ENCODE measurements around the gene HIPK4.
"Not testable (repeated sequence)": the region's sequence is repeated elsewhere in the genome, so short reads cannot be mapped to it uniquely, and the experiment has no call there.

Gene HIPK4

GRCh38 chr19:40416918-40417642, 27.1 kb upstream of the HIPK4 start:
- peak; percentile 47 for DNase-seq

GRCh38 chr19:40415768-40416167, 25.8 kb upstream of the HIPK4 start:
- DNase-seq = no peak

- DNase-seq = no peak
These were observed 24.9 kb upstream of the HIPK4 start for GRCh38 chr19:40414542-40415535.

GRCh38 chr19:40413291-40413845, 23.4 kb upstream of the HIPK4 start, which contains the start of gene PRX:
Gene PRX, minus strand, starts transcription at chr19:40413378. Its CDS starts 5,446 bp downstream, at chr19:40407932.
- DNase-seq = no peak

- DNase-seq = no peak
These were observed 22.9 kb upstream of the HIPK4 start for GRCh38 chr19:40412866-40413265.

GRCh38 chr19:40411958-40412499, 22.0 kb upstream of the HIPK4 start:
- DNase-seq = no peak

GRCh38 chr19:40411125-40411842, 21.3 kb upstream of the HIPK4 start:
- DNase-seq = no peak

- no peak for DNase-seq
These were observed 20.0 kb upstream of the HIPK4 start for GRCh38 chr19:40410030-40410389.

- DNase-seq = not testable (repeated sequence)
These were observed 18.6 kb upstream of the HIPK4 start for GRCh38 chr19:40408598-40408925.

GRCh38 chr19:40407714-40408597, 18.0 kb upstream of the HIPK4 start:
- DNase-seq = no peak

- DNase-seq = peak; percentile 87
These were observed 13.4 kb upstream of the HIPK4 start for GRCh38 chr19:40403262-40403984.

- DNase-seq = peak; percentile 23
These were observed 10.6 kb upstream of the HIPK4 start for GRCh38 chr19:40400559-40400958.

- peak; percentile 21 for DNase-seq
These were observed 8.6 kb upstream of the HIPK4 start for GRCh38 chr19:40398417-40399131.

- no peak for DNase-seq
These were observed 7.6 kb upstream of the HIPK4 start for GRCh38 chr19:40397568-40397906.

GRCh38 chr19:40396886-40397567, 7.0 kb upstream of the HIPK4 start:
- no peak for DNase-seq

GRCh38 chr19:40395956-40396355, 6.0 kb upstream of the HIPK4 start:
- no peak for DNase-seq

- no peak for DNase-seq
These were observed 4.8 kb upstream of the HIPK4 start for GRCh38 chr19:40394816-40395210.

- DNase-seq = no peak
These were observed 4.2 kb upstream of the HIPK4 start for GRCh38 chr19:40393894-40394815.
